NCI-H2029 (cell line): ENCODE data around the gene GLP1R.
A peak's percentile ranks its signal among the peaks of the same experiment; 100 is the strongest.

Source experiments
- DNase-seq: peaks from one replicate; lab custom pipeline; 2025; lab: John Stamatoyannopoulos, UW

GLP1R gene

GRCh38 chr6:39086294-39086693 lies 37.7 kb downstream of the GLP1R start:
- DNase-seq = no peak

GRCh38 chr6:39086711-39087110 lies 38.1 kb downstream of the GLP1R start:
- no peak for DNase-seq

GRCh38 chr6:39087197-39087596 lies 38.6 kb downstream of the GLP1R start:
- DNase-seq = no peak

GRCh38 chr6:39088331-39088730 lies 39.8 kb downstream of the GLP1R start:
- DNase-seq = no peak

GRCh38 chr6:39090036-39090435 lies 41.5 kb downstream of the GLP1R start:
- DNase-seq = no peak

GRCh38 chr6:39091220-39091619 lies 42.6 kb downstream of the GLP1R start:
- no peak for DNase-seq

- no peak for DNase-seq
These were observed 43.5 kb downstream of the GLP1R start for GRCh38 chr6:39092124-39092523.

- DNase-seq = no peak
These were observed 44.6 kb downstream of the GLP1R start for GRCh38 chr6:39093149-39093708.

GRCh38 chr6:39095578-39095977 lies 47.0 kb downstream of the GLP1R start:
- DNase-seq = no peak

GRCh38 chr6:39100358-39100757 lies 51.8 kb downstream of the GLP1R start:
- DNase-seq = no peak

GRCh38 chr6:39102071-39102820 lies 53.7 kb downstream of the GLP1R start:
- DNase-seq = peak; percentile 28

- DNase-seq = no peak
These were observed 54.2 kb downstream of the GLP1R start for GRCh38 chr6:39102821-39103136.

GRCh38 chr6:39104528-39104927 lies 55.9 kb downstream of the GLP1R start:
- no peak for DNase-seq

- DNase-seq = no peak
These were observed 58.5 kb downstream of the GLP1R start for GRCh38 chr6:39107034-39107433.

- no peak for DNase-seq
These were observed 59.1 kb downstream of the GLP1R start for GRCh38 chr6:39107641-39108040.

- no peak for DNase-seq
These were observed 59.7 kb downstream of the GLP1R start for GRCh38 chr6:39108041-39108839.

GRCh38 chr6:39111280-39111679 lies 62.7 kb downstream of the GLP1R start:
- DNase-seq = no peak

- no peak for DNase-seq
These were observed 65.2 kb downstream of the GLP1R start for GRCh38 chr6:39113788-39114187.

GRCh38 chr6:39114388-39114703 lies 65.8 kb downstream of the GLP1R start:
- DNase-seq = no peak

GRCh38 chr6:39114704-39115599 lies 66.4 kb downstream of the GLP1R start, which contains the start of gene SAYSD1:
Gene SAYSD1, minus strand, starts transcription at chr6:39115186. Its CDS starts 97 bp downstream, at chr6:39115089.
- DNase-seq = peak; percentile 96

GRCh38 chr6:39118921-39119320 lies 70.3 kb downstream of the GLP1R start:
- no peak for DNase-seq

GRCh38 chr6:39124114-39124513 lies 75.5 kb downstream of the GLP1R start:
- no peak for DNase-seq
